Adrenal gland (tissue), 5 donors: ENCODE results near the gene ADGRB2.

Source experiments
- CTCF ChIP-seq, 6 experiments: fragments of 450-650 bp in 4 of 6; fragments of 200-600 bp in 2 of 6; sonication (generic) in 1 of 6; IDR thresholded peaks; 1 replicate in 5 of 6; 2 replicates in 1 of 6; pipeline versions ENCODE4 v1.5.1 to v1.8.0; 2016 to 2021; ENCODE audit warnings: antibody characterized with exemption in 6 of 6, mild to moderate bottlenecking in 2 of 6, moderate library complexity in 1 of 6
- POLR2A ChIP-seq, 2 donors: fragments of 450-650 bp; IDR thresholded peaks; one replicate each; pipeline ENCODE4 v1.6.1; 2017; ENCODE audit warnings: antibody characterized with exemption in 2 of 2, mild to moderate bottlenecking in 2 of 2, moderate library complexity in 1 of 2
- donor health status: DM: no; HTN: no; CAD: no.

GRCh38 chr1:31805318-31805717 is 41.2 kb upstream of the ADGRB2 start:
- TF ChIP-seq CTCF (IDR thresholded peaks at IDR 0.05) (no peak), POLR2A (IDR thresholded peaks at IDR 0.05) (no peak)
